ENCODE data around the gene MAML2.

Gene MAML2

GRCh38 chr11:96033599-96033998, 309.4 kb downstream of the MAML2 start:
- no peak for DNase-seq (ENCODE audit: low read depth)
- TF ChIP-seq, protein P1, sequence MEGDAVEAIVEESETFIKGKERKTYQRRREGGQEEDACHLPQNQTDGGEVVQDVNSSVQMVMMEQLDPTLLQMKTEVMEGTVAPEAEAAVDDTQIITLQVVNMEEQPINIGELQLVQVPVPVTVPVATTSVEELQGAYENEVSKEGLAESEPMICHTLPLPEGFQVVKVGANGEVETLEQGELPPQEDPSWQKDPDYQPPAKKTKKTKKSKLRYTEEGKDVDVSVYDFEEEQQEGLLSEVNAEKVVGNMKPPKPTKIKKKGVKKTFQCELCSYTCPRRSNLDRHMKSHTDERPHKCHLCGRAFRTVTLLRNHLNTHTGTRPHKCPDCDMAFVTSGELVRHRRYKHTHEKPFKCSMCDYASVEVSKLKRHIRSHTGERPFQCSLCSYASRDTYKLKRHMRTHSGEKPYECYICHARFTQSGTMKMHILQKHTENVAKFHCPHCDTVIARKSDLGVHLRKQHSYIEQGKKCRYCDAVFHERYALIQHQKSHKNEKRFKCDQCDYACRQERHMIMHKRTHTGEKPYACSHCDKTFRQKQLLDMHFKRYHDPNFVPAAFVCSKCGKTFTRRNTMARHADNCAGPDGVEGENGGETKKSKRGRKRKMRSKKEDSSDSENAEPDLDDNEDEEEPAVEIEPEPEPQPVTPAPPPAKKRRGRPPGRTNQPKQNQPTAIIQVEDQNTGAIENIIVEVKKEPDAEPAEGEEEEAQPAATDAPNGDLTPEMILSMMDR (IDR thresholded peaks at IDR 0.05; ENCODE audit: low read depth, low read length, missing control alignments), result no peak
- H3K4me3 ChIP-seq (ENCODE audit: low read depth, low read length), result no peak overlapping the region

GRCh38 chr11:96033095-96033494, 309.9 kb downstream of the MAML2 start:
- DNase-seq (ENCODE audit: low read depth), result no peak
- TF ChIP-seq, protein P1 (IDR thresholded peaks at IDR 0.05; ENCODE audit: low read depth, low read length, missing control alignments), result no peak
- H3K4me3 ChIP-seq (ENCODE audit: low read depth, low read length), result no peak overlapping the region

DNA sequence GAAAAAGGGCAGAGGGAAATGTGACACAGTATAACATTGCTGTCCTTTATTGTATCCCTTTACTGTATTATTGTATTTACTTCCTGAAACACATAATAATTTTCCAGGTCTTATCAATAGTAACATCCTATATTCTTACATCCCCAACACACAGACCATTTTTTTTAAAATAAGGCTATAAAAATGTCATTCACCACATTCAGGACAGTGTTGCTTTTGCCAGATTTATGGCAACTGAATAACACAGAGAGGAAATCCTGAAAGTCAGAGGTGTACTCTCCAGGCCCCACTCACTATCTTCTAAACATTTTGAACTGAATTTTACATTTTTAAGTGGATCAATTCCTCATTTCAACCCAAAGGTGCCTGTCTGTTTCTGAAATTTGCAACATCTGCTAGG, 314.2 kb downstream of the MAML2 start:
- TF ChIP-seq, protein P1 (IDR thresholded peaks at IDR 0.05; ENCODE audit: low read depth, low read length, missing control alignments), result no peak

DNA sequence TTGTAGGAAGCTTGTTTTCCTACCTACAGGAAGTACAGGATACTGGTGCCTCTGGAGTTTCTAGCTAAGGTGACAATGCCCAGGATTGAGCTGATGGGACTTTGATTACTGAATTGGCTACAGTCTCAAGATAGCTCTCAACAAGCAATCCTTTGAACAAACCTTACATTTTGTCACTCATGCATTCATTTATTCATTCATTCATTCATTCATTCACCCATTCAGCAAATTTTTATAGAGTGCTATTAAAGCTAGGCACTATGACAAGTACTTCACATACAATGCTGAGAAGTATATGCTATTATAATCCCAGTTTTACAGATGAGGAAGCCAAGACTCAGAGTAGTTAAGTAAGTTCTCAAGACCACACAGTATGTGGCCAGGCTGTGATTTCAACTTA, 316.0 kb downstream of the MAML2 start:
- H3K4me3 ChIP-seq (ENCODE audit: low read depth, low read length), result no peak overlapping the region
- no peak for DNase-seq (ENCODE audit: low read depth)
- TF ChIP-seq, protein P1 (IDR thresholded peaks at IDR 0.05; ENCODE audit: low read depth, low read length, missing control alignments), result no peak

More for the DNA sequence above, 314.2 kb downstream of the MAML2 start:
- H3K4me3 ChIP-seq (ENCODE audit: low read depth, low read length), result no peak overlapping the region
- DNase-seq (ENCODE audit: low read depth), result no peak

- TF ChIP-seq, protein P1 (IDR thresholded peaks at IDR 0.05; ENCODE audit: low read depth, low read length, missing control alignments), result no peak
- H3K4me3 ChIP-seq (ENCODE audit: low read depth, low read length), result no peak overlapping the region
- DNase-seq (ENCODE audit: low read depth), result no peak
These were observed 316.7 kb downstream of the MAML2 start for GRCh38 chr11:96026310-96026709.

DNA sequence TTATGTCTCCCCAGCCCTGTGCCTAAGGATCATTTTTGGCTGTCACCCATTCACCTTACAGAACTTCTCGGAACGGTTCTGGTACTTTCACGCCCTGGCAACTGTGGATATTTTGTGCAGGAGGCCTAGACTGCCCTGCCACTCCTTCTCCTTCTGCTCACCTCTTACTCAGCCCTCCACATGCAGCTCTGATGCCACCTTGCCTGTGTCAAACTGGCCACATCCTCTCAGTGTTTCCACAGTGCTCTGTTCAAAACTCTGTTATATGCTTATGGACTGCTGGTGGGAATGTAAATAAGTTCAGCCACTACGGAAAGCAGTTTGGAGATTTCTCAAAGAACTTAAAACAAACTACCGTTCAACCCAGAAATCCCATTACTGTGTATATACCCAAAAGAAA, 318.3 kb downstream of the MAML2 start:
- TF ChIP-seq, protein P1 (IDR thresholded peaks at IDR 0.05; ENCODE audit: low read depth, low read length, missing control alignments), result no peak
- no peak overlapping the region for H3K4me3 ChIP-seq (ENCODE audit: low read depth, low read length)
- no peak for DNase-seq (ENCODE audit: low read depth)

DNA sequence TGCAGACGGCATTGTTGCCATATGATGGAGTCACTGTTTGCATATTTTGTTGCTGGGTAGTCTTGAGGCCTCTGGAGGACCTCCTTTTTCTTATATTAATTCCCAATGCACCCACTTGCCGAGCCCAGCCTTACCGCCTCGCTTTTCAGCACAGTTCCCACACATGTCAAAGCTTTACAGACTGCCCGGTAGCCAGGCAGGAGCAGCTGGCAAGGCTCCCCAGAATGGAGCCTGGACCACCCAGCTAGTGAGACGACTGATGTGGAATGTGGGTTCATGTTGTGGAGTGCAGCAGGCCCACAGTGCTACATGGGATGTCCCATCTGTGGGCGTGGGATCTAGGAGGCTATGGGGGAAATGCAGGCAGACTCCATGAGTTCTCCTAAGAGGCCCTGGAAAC, 319.7 kb downstream of the MAML2 start:
- TF ChIP-seq, protein P1 (IDR thresholded peaks at IDR 0.05; ENCODE audit: low read depth, low read length, missing control alignments), result no peak
- DNase-seq (ENCODE audit: low read depth), result no peak
- H3K4me3 ChIP-seq (ENCODE audit: low read depth, low read length), result no peak overlapping the region

Data from GM12864 (cell line).